PC-9 (cell line): ENCODE measurements around the gene CCR9. TPM values are rescaled to one million over a fixed set of nuclear protein-coding genes. Genes with fewer than 3 reads are reported as not detected.

Source experiments
- BruUV-seq: library from RNA; stranded (reverse); fragments of 400-500 nt; replicated peaks from 2 replicates; lab custom pipeline; 2021; lab: Mats Ljungman, UMichigan
- CTCF ChIA-PET: fragments of 300-600 bp; sonication (Branson Sonifier 250); formaldehyde crosslinking; loops from one replicate; lab custom pipeline; 2022; ENCODE audit warnings: antibody characterized with exemption; lab: Charles Lee
- POLR2A ChIA-PET: fragments of 300-600 bp; sonication (Branson Sonifier 250); formaldehyde crosslinking; loops from one replicate; lab custom pipeline; 2022; ENCODE audit warnings: antibody characterized with exemption; ENCODE audit not compliant: unreplicated experiment; lab: Charles Lee
- DNase-seq, 2 experiments: peaks; one replicate each; pipeline versions ENCODE4 v3.0.0 to v3.0.0-alpha.2; 2015 to 2022; ENCODE audit warnings: mixed read lengths in 1 of 2
- H2AFZ ChIP-seq: fragments of 200-600 bp; sonication (generic); 2 replicates; pipeline ENCODE4 v1.8.1; 2017; ENCODE audit warnings: antibody characterized with exemption
- H3F3A ChIP-seq: fragments of 200-600 bp; sonication (generic); 2 replicates; pipeline ENCODE4 v1.8.1; 2017; ENCODE audit warnings: antibody characterized with exemption, mild to moderate bottlenecking, low read depth; ENCODE audit not compliant: insufficient read depth
- H3K27ac ChIP-seq: fragments of 200-600 bp; sonication (generic); 2 replicates; pipeline ENCODE4 v1.6.1; 2016; ENCODE audit warnings: mixed run types
- H3K27me3 ChIP-seq: fragments of 200-600 bp; sonication (generic); 2 replicates; pipeline ENCODE4 v1.6.1; 2016; ENCODE audit warnings: low read depth, mixed run types; ENCODE audit not compliant: insufficient read depth
- H3K36me3 ChIP-seq: fragments of 200-600 bp; sonication (generic); 2 replicates; pipeline ENCODE4 v1.6.1; 2016; ENCODE audit warnings: low read depth, mixed run types
- H3K4me1 ChIP-seq: fragments of 200-600 bp; sonication (generic); replicated peaks from 2 replicates; pipeline ENCODE4 v1.6.1; 2016; ENCODE audit warnings: mixed run types; ENCODE audit not compliant: insufficient read depth
- H3K4me2 ChIP-seq: fragments of 200-600 bp; sonication (generic); 2 replicates; pipeline ENCODE4 v1.6.1; 2017; ENCODE audit warnings: mixed run types
- H3K4me3 ChIP-seq: fragments of 200-600 bp; sonication (generic); 2 replicates; pipeline ENCODE4 v1.6.1; 2016; ENCODE audit warnings: mixed run types
- H3K79me2 ChIP-seq: fragments of 200-600 bp; sonication (generic); 2 replicates; pipeline ENCODE4 v1.6.1; 2017; ENCODE audit warnings: low read depth, mixed run types
- H3K9me2 ChIP-seq: fragments of 200-600 bp; sonication (generic); 2 replicates; pipeline ENCODE4 v1.8.1; 2017; ENCODE audit warnings: mild to moderate bottlenecking; ENCODE audit not compliant: insufficient read depth
- H3K9me3 ChIP-seq: fragments of 200-600 bp; sonication (generic); 2 replicates; pipeline ENCODE4 v1.8.1; 2016; ENCODE audit warnings: low read depth; ENCODE audit not compliant: insufficient read depth
- H4K20me1 ChIP-seq: fragments of 200-600 bp; sonication (generic); 2 replicates; pipeline ENCODE4 v1.8.1; 2017; ENCODE audit not compliant: insufficient read depth
- CTCF ChIP-seq: fragments of 200-600 bp; sonication (generic); conservative IDR thresholded peaks from 2 replicates; pipeline ENCODE4 v1.6.1; 2017; ENCODE audit warnings: mixed run types, antibody characterized with exemption, mild to moderate bottlenecking, moderate library complexity
- EZH2 ChIP-seq: fragments of 200-600 bp; sonication (generic); IDR thresholded peaks from 2 replicates; pipeline ENCODE4 v1.8.0; 2017; ENCODE audit warnings: antibody characterized with exemption, low read depth
- intact Hi-C: fragments of 100-400 bp; cut with micrococcal nuclease; formaldehyde crosslinking; loops from one replicate; pipeline ENCODE4 v1.10.0; 2022; ENCODE audit not compliant: unreplicated experiment
- total RNA-seq: library from RNA; stranded (reverse); gene quantifications from 2 replicates; pipeline ENCODE4 v1.2.3, GENCODE V29; 2021

The CCR9 gene
- total RNA-seq, 1 experiment from 2014 or later = not detected

DNA sequence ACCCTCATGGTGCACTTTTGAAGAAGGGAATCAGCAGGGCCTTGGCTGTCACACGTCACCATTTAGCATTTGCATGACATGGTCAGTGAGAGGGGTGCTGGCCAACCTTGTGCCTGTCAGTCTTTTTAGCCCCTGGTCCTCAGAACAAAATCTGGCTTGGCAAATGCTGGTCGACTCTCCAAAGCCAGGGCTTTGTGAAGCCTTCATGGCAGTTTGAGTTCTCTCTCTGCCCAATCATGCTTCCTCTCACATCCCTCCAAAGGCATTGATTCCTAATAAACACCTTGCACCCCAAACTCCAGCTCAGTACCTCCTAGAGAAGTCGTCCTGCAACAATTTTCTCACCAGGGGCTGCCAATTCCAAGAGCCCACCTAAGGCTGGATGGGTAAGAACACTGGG lies 19.4 kb downstream of the CCR9 start:
- Histone ChIP-seq H3K27me3 (no peaks in the 10 kb centered on the region), H2AFZ (no peak overlapping the region), H3F3A (no peaks in the 10 kb centered on the region), H3K4me3 (no peak overlapping the region), H3K27ac (no peak overlapping the region), H3K36me3 (no peaks in the 10 kb centered on the region), H3K9me2 (no peaks in the 10 kb centered on the region), H3K4me1 (no peaks in the 10 kb centered on the region), H3K4me2 (no peak overlapping the region), H3K9me3 (no peaks in the 10 kb centered on the region), H4K20me1 (no peaks in the 10 kb centered on the region), H3K79me2 (no peaks in the 10 kb centered on the region)
- TF ChIP-seq CTCF (no peak), EZH2 (no peak)
- ChIA-PET CTCF (no interaction called here), POLR2A (no interaction called here)
- intact Hi-C loops = loop anchor here (5.0 kb wide), 1 partner anchor 143 kb away; no protein-coding TSS in a partner anchor
- no peak for DNase-seq
- no TSS peak for BruUV-seq

- ChIA-PET CTCF (interaction anchor here (0.5 kb wide), 1 partner anchor 400 kb away, joined by 3 read pairs; no protein-coding TSS in a partner anchor), POLR2A (interaction anchor here (0.7 kb wide), 1 partner anchor 816 kb away, joined by 4 read pairs; no protein-coding TSS in a partner anchor)
- intact Hi-C loops = loop anchor here (5.0 kb wide), 1 partner anchor 145 kb away; no protein-coding TSS in a partner anchor
- Histone ChIP-seq H2AFZ (no peak overlapping the region), H3K4me2 (no peak overlapping the region), H3K4me1 (no peaks in the 10 kb centered on the region), H3K9me3 (no peaks in the 10 kb centered on the region), H3K36me3 (no peaks in the 10 kb centered on the region), H3K27ac (no peak overlapping the region), H4K20me1 (no peaks in the 10 kb centered on the region), H3K79me2 (no peaks in the 10 kb centered on the region), H3K27me3 (no peaks in the 10 kb centered on the region), H3F3A (no peaks in the 10 kb centered on the region), H3K4me3 (no peak overlapping the region), H3K9me2 (no peaks in the 10 kb centered on the region)
- peak in 1 of 2 experiments; percentile 26 for DNase-seq
- BruUV-seq = no TSS peak
- TF ChIP-seq CTCF = peak; percentile 29; the same call in 1 of the 2 replicates
- TF ChIP-seq EZH2 = no peak
These were observed 20.5 kb downstream of the CCR9 start for GRCh38 chr3:45906681-45907407.

GRCh38 chr3:45907769-45908705 lies 21.7 kb downstream of the CCR9 start:
- Histone ChIP-seq H3K27ac (no peak overlapping the region), H3K4me1 (no peaks in the 10 kb centered on the region), H3K27me3 (no peaks in the 10 kb centered on the region), H2AFZ (no peak overlapping the region), H3F3A (no peaks in the 10 kb centered on the region), H3K36me3 (no peaks in the 10 kb centered on the region), H3K4me2 (no peak overlapping the region), H3K4me3 (no peak overlapping the region), H3K9me3 (no peaks in the 10 kb centered on the region), H3K79me2 (no peaks in the 10 kb centered on the region), H4K20me1 (no peaks in the 10 kb centered on the region), H3K9me2 (no peaks in the 10 kb centered on the region)
- ChIA-PET POLR2A (no interaction called here), CTCF (no interaction called here)
- TF ChIP-seq CTCF (no peak), EZH2 (no peak)
- no peak for DNase-seq
- intact Hi-C loops = loop anchor here (5.0 kb wide), 1 partner anchor 146 kb away; no protein-coding TSS in a partner anchor
- no TSS peak for BruUV-seq
